HEK293 (cell line): ENCODE results near the gene SPATA2L.

Experiments
- CTCF ChIA-PET: fragments of 350-600 bp; formaldehyde crosslinking; extraction: SDS; loops from one replicate; lab custom pipeline; 2021; ENCODE audit warnings: antibody characterized with exemption; lab: Yijun Ruan, JAX
- POLR2A ChIA-PET: fragments of 300-600 bp; formaldehyde crosslinking; extraction: SDS; loops from one replicate; lab custom pipeline; 2020; ENCODE audit warnings: antibody characterized with exemption, inconsistent platforms; lab: Yijun Ruan, JAX
- H3K27ac ChIP-seq: fragments of 200-500 bp; sonication (Bioruptor generic); 2 replicates; pipeline ENCODE4 v1.5.1; 2014; ENCODE audit warnings: low read depth, low read length, control low read depth, inconsistent platforms; ENCODE audit errors: extremely low read depth
- H3K36me3 ChIP-seq, 2 experiments: fragments of 200-500 bp in 1 of 2; sonication (Bioruptor generic) in 1 of 2; 1 replicate in 1 of 2; 2 replicates in 1 of 2; pipeline ENCODE4 v1.5.1; 2014 to 2017; ENCODE audit warnings: inconsistent platforms in 2 of 2, low read length in 2 of 2; ENCODE audit not compliant: control insufficient read depth in 2 of 2, insufficient read depth in 1 of 2
- H3K4me1 ChIP-seq: fragments of 200-500 bp; sonication (Bioruptor generic); 2 replicates; pipeline ENCODE4 v1.5.1; 2014; ENCODE audit warnings: mild to moderate bottlenecking, low read length, inconsistent platforms; ENCODE audit not compliant: control insufficient read depth, insufficient read depth
- H3K4me3 ChIP-seq: 2 replicates; pipeline ENCODE4 v1.5.1; 2011; ENCODE audit warnings: low read depth, mild to moderate bottlenecking, control low read depth, low read length, moderate library complexity
- H3K9me3 ChIP-seq: fragments of 200-500 bp; sonication (Bioruptor generic); 2 replicates; pipeline ENCODE4 v1.5.1; 2014; ENCODE audit warnings: low read depth, low read length, inconsistent platforms; ENCODE audit not compliant: control insufficient read depth, insufficient read depth
- KLF1 ChIP-seq: fragments of 450-650 bp; formaldehyde crosslinking; IDR thresholded peaks from 2 replicates; pipeline ENCODE4 v1.5.1; 2016; ENCODE audit warnings: missing biosample characterization, missing genetic modification characterization
- SCRT2 ChIP-seq: fragments of 450-650 bp; formaldehyde crosslinking; IDR thresholded peaks from 2 replicates; pipeline ENCODE4 v1.5.1; 2016; ENCODE audit warnings: missing biosample characterization, missing genetic modification characterization
- YY1 ChIP-seq: fragments of 450-650 bp; formaldehyde crosslinking; IDR thresholded peaks from 2 replicates; pipeline ENCODE4 v1.5.1; 2018; ENCODE audit warnings: missing biosample characterization, missing genetic modification characterization
- ZBTB7A ChIP-seq: fragments of 450-650 bp; formaldehyde crosslinking; IDR thresholded peaks from 2 replicates; pipeline ENCODE4 v1.5.1; 2016; ENCODE audit warnings: low read depth, missing biosample characterization, missing genetic modification characterization
- ZFHX2 ChIP-seq: fragments of 450-650 bp; formaldehyde crosslinking; conservative IDR thresholded peaks from 2 replicates; pipeline ENCODE4 v1.5.1; 2016; ENCODE audit warnings: missing biosample characterization, missing genetic modification characterization
- ZNF138 ChIP-seq: fragments of 450-650 bp; formaldehyde crosslinking; IDR thresholded peaks from 2 replicates; pipeline ENCODE4 v1.5.1; 2016; ENCODE audit warnings: missing biosample characterization, missing genetic modification characterization, borderline replicate concordance
- ZNF169 ChIP-seq: fragments of 450-650 bp; formaldehyde crosslinking; IDR thresholded peaks from 2 replicates; pipeline ENCODE4 v1.5.1; 2016; ENCODE audit warnings: missing biosample characterization, missing genetic modification characterization
- ZNF292 ChIP-seq: fragments of 450-650 bp; formaldehyde crosslinking; IDR thresholded peaks from 2 replicates; pipeline ENCODE4 v1.5.1; 2016; ENCODE audit warnings: low read depth, missing biosample characterization, missing genetic modification characterization, borderline replicate concordance
- ZNF521 ChIP-seq: fragments of 450-650 bp; formaldehyde crosslinking; IDR thresholded peaks from 2 replicates; pipeline ENCODE4 v1.5.1; 2017; ENCODE audit warnings: missing biosample characterization, mild to moderate bottlenecking, missing genetic modification characterization
- ZNF548 ChIP-seq: fragments of 450-650 bp; formaldehyde crosslinking; IDR thresholded peaks from 2 replicates; pipeline ENCODE4 v1.5.1; 2016; ENCODE audit warnings: missing biosample characterization, missing genetic modification characterization
- ZNF645 ChIP-seq: fragments of 450-650 bp; formaldehyde crosslinking; IDR thresholded peaks from 2 replicates; pipeline ENCODE4; 2016; ENCODE audit warnings: missing biosample characterization, missing genetic modification characterization
- ZNF660 ChIP-seq: fragments of 450-650 bp; IDR thresholded peaks from 2 replicates; pipeline ENCODE4 v1.5.1; 2018; ENCODE audit warnings: missing biosample characterization, mild to moderate bottlenecking, missing genetic modification characterization
- ZNF791 ChIP-seq: fragments of 450-650 bp; formaldehyde crosslinking; IDR thresholded peaks from 2 replicates; pipeline ENCODE4 v1.5.1; 2016; ENCODE audit warnings: missing biosample characterization, missing genetic modification characterization
- ZNF792 ChIP-seq: fragments of 450-650 bp; formaldehyde crosslinking; IDR thresholded peaks from 2 replicates; pipeline ENCODE4 v1.5.1; 2016; ENCODE audit warnings: missing biosample characterization, missing genetic modification characterization
- TF ChIP-seq, protein P1 (sequence below): fragments of 450-650 bp; formaldehyde crosslinking; conservative IDR thresholded peaks from 2 replicates; pipeline ENCODE4 v1.5.1; 2016; ENCODE audit warnings: low read depth, missing biosample characterization, missing genetic modification characterization

Gene SPATA2L

DNA sequence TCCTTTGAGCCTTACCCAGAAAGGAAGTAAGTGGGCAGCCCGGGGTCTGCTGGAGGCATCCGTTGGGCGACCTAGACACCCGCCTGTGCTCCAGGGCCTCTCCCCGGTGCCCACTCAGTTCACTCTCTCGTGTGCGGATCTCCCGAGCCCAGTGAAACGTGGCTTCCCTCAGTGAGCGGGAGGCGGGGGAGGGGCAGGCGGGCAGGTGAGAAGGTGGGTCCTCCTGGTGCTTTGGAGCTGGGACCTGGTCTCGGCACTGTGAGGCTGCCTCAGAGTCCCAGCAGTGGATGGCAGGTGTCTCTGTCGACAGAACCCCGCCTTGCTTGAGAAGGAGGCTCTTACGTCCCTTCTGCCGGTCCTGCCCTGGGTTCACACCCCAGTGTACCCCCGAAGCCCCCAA is 27.8 kb upstream of the SPATA2L start:
- CTCF ChIA-PET: interaction anchor here (1.3 kb wide), 1 partner anchor 23 kb away, joined by 7 read pairs; no protein-coding TSS in a partner anchor
- Histone ChIP-seq H3K27ac (no peak overlapping the region), H3K4me3 (no peak overlapping the region), H3K9me3 (no peaks in the 10 kb centered on the region), H3K36me3 (peaks cover 24 to 79% of the 10 kb centered on the region in 2 experiments; a peak in 2 of 3 replicates), H3K4me1 (no peaks in the 10 kb centered on the region)
- POLR2A ChIA-PET: no interaction called here
- TF ChIP-seq ZNF645 (tag by site-specific recombination) (no peak), SCRT2 (no peak), ZFHX2 (no peak), KLF1 (no peak), YY1 (tag by site-specific recombination) (no peak), ZNF292 (tag by site-specific recombination) (no peak), ZNF791 (tag by site-specific recombination) (no peak), ZNF548 (no peak), ZNF792 (tag by site-specific recombination) (no peak)
- TF ChIP-seq, protein P1, sequence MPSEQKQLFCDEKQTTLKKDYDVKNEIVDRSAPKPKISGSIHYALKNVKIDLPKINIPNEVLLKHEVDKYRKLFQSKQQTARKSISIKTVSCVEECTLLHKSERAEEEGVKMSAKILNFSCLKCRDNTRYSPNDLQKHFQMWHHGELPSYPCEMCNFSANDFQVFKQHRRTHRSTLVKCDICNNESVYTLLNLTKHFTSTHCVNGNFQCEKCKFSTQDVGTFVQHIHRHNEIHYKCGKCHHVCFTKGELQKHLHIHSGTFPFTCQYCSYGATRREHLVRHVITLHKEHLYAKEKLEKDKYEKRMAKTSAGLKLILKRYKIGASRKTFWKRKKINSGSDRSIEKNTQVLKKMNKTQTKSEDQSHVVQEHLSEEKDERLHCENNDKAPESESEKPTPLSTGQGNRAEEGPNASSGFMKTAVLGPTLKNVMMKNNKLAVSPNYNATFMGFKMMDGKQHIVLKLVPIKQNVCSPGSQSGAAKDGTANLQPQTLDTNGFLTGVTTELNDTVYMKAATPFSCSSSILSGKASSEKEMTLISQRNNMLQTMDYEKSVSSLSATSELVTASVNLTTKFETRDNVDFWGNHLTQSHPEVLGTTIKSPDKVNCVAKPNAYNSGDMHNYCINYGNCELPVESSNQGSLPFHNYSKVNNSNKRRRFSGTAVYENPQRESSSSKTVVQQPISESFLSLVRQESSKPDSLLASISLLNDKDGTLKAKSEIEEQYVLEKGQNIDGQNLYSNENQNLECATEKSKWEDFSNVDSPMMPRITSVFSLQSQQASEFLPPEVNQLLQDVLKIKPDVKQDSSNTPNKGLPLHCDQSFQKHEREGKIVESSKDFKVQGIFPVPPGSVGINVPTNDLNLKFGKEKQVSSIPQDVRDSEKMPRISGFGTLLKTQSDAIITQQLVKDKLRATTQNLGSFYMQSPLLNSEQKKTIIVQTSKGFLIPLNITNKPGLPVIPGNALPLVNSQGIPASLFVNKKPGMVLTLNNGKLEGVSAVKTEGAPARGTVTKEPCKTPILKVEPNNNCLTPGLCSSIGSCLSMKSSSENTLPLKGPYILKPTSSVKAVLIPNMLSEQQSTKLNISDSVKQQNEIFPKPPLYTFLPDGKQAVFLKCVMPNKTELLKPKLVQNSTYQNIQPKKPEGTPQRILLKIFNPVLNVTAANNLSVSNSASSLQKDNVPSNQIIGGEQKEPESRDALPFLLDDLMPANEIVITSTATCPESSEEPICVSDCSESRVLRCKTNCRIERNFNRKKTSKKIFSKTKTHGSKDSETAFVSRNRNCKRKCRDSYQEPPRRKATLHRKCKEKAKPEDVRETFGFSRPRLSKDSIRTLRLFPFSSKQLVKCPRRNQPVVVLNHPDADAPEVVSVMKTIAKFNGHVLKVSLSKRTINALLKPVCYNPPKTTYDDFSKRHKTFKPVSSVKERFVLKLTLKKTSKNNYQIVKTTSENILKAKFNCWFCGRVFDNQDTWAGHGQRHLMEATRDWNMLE (tag by site-specific recombination): no peak

GRCh38 chr16:89727406-89728120 is 26.1 kb upstream of the SPATA2L start:
- Histone ChIP-seq H3K36me3 (peaks cover 25 to 76% of the 10 kb centered on the region in 2 experiments; a peak in 2 of 3 replicates), H3K4me1 (peaks cover 1% of the 10 kb centered on the region; the same call in 1 of the 2 replicates)
- no peak for TF ChIP-seq ZNF169 (tag by site-specific recombination)
- no peak for TF ChIP-seq ZBTB7A
- no peak for TF ChIP-seq ZNF521 (tag by site-specific recombination)
- no peak for TF ChIP-seq ZNF660 (tag by site-specific recombination)
- TF ChIP-seq ZNF138 (tag by site-specific recombination): no peak
- TF ChIP-seq, all 188 proteins: peak for 0
- H3K4me3 ChIP-seq: no peak overlapping the region
- ChIA-PET CTCF (interaction anchor here (0.6 kb wide), 1 partner anchor 138 kb away, joined by 4 read pairs; no protein-coding TSS in a partner anchor), POLR2A (no interaction called here)
- no peaks in the 10 kb centered on the region for H3K9me3 ChIP-seq
- no peak overlapping the region for H3K27ac ChIP-seq
